Activated T-cell treated with anti-CD3 and anti-CD28 coated beads, Interleukin-2, amount 50 U/mL, for 24 hours (primary cell): ENCODE results near the gene CCDC97.
A peak's percentile ranks its signal among the peaks of the same experiment; 100 is the strongest.
"Not testable (repeated sequence)": the region's sequence is repeated elsewhere in the genome, so short reads cannot be mapped to it uniquely, and the experiment has no call there.

Experiments
- DNase-seq: peaks from one replicate; pipeline ENCODE4 v3.0.0-alpha.2; 2020
- H3K27ac Mint-ChIP-seq: 2 replicates; pipeline ENCODE4 v1.8.0; 2020; ENCODE audit warnings: mild to moderate bottlenecking, mixed read lengths
- H3K27me3 Mint-ChIP-seq: 2 replicates; pipeline ENCODE4 v1.8.0; 2020; ENCODE audit warnings: mixed read lengths
- H3K36me3 Mint-ChIP-seq: 2 replicates; pipeline ENCODE4 v1.8.0; 2020; ENCODE audit warnings: low read depth, mixed read lengths
- H3K4me1 Mint-ChIP-seq: 2 replicates; pipeline ENCODE4 v1.8.0; 2020; ENCODE audit warnings: low read depth, mixed read lengths
- H3K4me3 Mint-ChIP-seq: 2 replicates; pipeline ENCODE4 v1.8.0; 2020; ENCODE audit warnings: mild to moderate bottlenecking, moderate library complexity, mixed read lengths
- H3K9me3 Mint-ChIP-seq: 2 replicates; pipeline ENCODE4 v1.8.0; 2020; ENCODE audit warnings: mixed read lengths

CCDC97 gene

GRCh38 chr19:41288673-41289530, 21.1 kb upstream of the CCDC97 start:
- Mint-ChIP-seq H3K36me3 (peaks cover 98% of the 10 kb centered on the region), H3K9me3 (no peaks in the 10 kb centered on the region), H3K4me1 (peaks cover 5% of the 10 kb centered on the region), H3K27ac (peak overlapping the region; percentile 67), H3K27me3 (no peaks in the 10 kb centered on the region), H3K4me3 (no peak overlapping the region)
- no peak for DNase-seq

GRCh38 chr19:41289814-41290213, 20.2 kb upstream of the CCDC97 start:
- H3K9me3 Mint-ChIP-seq, DNase-seq, H3K4me3 Mint-ChIP-seq, H3K27me3 Mint-ChIP-seq: not testable (repeated sequence)
- Mint-ChIP-seq H3K4me1 (peaks cover 10% of the 10 kb centered on the region), H3K27ac (peak overlapping the region; percentile 40), H3K36me3 (peaks cover 99% of the 10 kb centered on the region)

GRCh38 chr19:41294393-41294792, 15.6 kb upstream of the CCDC97 start:
- Mint-ChIP-seq H3K27ac (peak overlapping the region; percentile 15), H3K27me3 (no peaks in the 10 kb centered on the region), H3K4me1 (peaks cover 51% of the 10 kb centered on the region), H3K9me3 (no peaks in the 10 kb centered on the region), H3K4me3 (no peak overlapping the region), H3K36me3 (peaks cover 99% of the 10 kb centered on the region)
- no peak for DNase-seq

GRCh38 chr19:41295499-41295898, 14.5 kb upstream of the CCDC97 start:
- Mint-ChIP-seq H3K36me3 (peaks cover 99% of the 10 kb centered on the region), H3K4me1 (peaks cover 62% of the 10 kb centered on the region), H3K27ac (peak overlapping the region; percentile 95), H3K9me3 (no peaks in the 10 kb centered on the region), H3K27me3 (no peaks in the 10 kb centered on the region), H3K4me3 (no peak overlapping the region)
- DNase-seq, result no peak

GRCh38 chr19:41296433-41296871, 13.5 kb upstream of the CCDC97 start:
- peaks cover 99% of the 10 kb centered on the region for H3K36me3 Mint-ChIP-seq
- DNase-seq, result no peak

GRCh38 chr19:41297628-41298347, 12.2 kb upstream of the CCDC97 start:
- Mint-ChIP-seq H3K4me1 (peaks cover 84% of the 10 kb centered on the region), H3K36me3 (peaks cover 100% of the 10 kb centered on the region), H3K9me3 (no peaks in the 10 kb centered on the region), H3K27me3 (no peaks in the 10 kb centered on the region), H3K4me3 (no peak overlapping the region), H3K27ac (peak overlapping the region; percentile 95)
- DNase-seq, result no peak

More at GRCh38 chr19:41296433-41296871, 13.5 kb upstream of the CCDC97 start:
- Mint-ChIP-seq H3K27ac (peak overlapping the region; percentile 95), H3K9me3 (no peaks in the 10 kb centered on the region), H3K4me1 (peaks cover 71% of the 10 kb centered on the region), H3K4me3 (no peak overlapping the region), H3K27me3 (no peaks in the 10 kb centered on the region)

GRCh38 chr19:41298348-41298964, 11.5 kb upstream of the CCDC97 start:
- peaks cover 100% of the 10 kb centered on the region for H3K36me3 Mint-ChIP-seq
- no peak for DNase-seq
- H3K27me3 Mint-ChIP-seq, result no peaks in the 10 kb centered on the region

GRCh38 chr19:41299046-41299754, 10.8 kb upstream of the CCDC97 start:
- Mint-ChIP-seq H3K4me3 (no peak overlapping the region), H3K27me3 (no peaks in the 10 kb centered on the region), H3K27ac (peak overlapping the region; percentile 95), H3K36me3 (peaks cover 100% of the 10 kb centered on the region), H3K4me1 (peaks cover 99% of the 10 kb centered on the region), H3K9me3 (no peaks in the 10 kb centered on the region)
- DNase-seq, result no peak

More at GRCh38 chr19:41298348-41298964, 11.5 kb upstream of the CCDC97 start:
- H3K27ac Mint-ChIP-seq, result peak overlapping the region; percentile 95
- no peaks in the 10 kb centered on the region for H3K9me3 Mint-ChIP-seq
- no peak overlapping the region for H3K4me3 Mint-ChIP-seq
- peaks cover 91% of the 10 kb centered on the region for H3K4me1 Mint-ChIP-seq

GRCh38 chr19:41299755-41300089, 10.2 kb upstream of the CCDC97 start:
- Mint-ChIP-seq H3K27me3 (no peaks in the 10 kb centered on the region), H3K36me3 (peaks cover 100% of the 10 kb centered on the region), H3K9me3 (no peaks in the 10 kb centered on the region), H3K4me1 (peaks cover 100% of the 10 kb centered on the region), H3K27ac (peak overlapping the region; percentile 95), H3K4me3 (no peak overlapping the region)
- no peak for DNase-seq

- H3K4me1 Mint-ChIP-seq, result peaks cover 100% of the 10 kb centered on the region
- H3K27me3 Mint-ChIP-seq, result no peaks in the 10 kb centered on the region
- peak overlapping the region; percentile 95 for H3K27ac Mint-ChIP-seq
- no peaks in the 10 kb centered on the region for H3K9me3 Mint-ChIP-seq
- DNase-seq, result no peak
- H3K4me3 Mint-ChIP-seq, result no peak overlapping the region
- peaks cover 100% of the 10 kb centered on the region for H3K36me3 Mint-ChIP-seq
These were observed 9.4 kb upstream of the CCDC97 start for GRCh38 chr19:41300555-41300954.

- peak overlapping the region; percentile 95 for H3K27ac Mint-ChIP-seq
- peaks cover 99% of the 10 kb centered on the region for H3K36me3 Mint-ChIP-seq
- peaks cover 99% of the 10 kb centered on the region for H3K4me1 Mint-ChIP-seq
- H3K9me3 Mint-ChIP-seq, result no peaks in the 10 kb centered on the region
- DNase-seq, result peak; percentile 83
- no peaks in the 10 kb centered on the region for H3K27me3 Mint-ChIP-seq
- peak overlapping the region; percentile 60 for H3K4me3 Mint-ChIP-seq
These were observed 7.2 kb upstream of the CCDC97 start for GRCh38 chr19:41302624-41303351.

GRCh38 chr19:41303954-41304353, 6.0 kb upstream of the CCDC97 start:
- DNase-seq, result no peak
- H3K4me1 Mint-ChIP-seq, result peaks cover 99% of the 10 kb centered on the region
- no peaks in the 10 kb centered on the region for H3K9me3 Mint-ChIP-seq
- H3K4me3 Mint-ChIP-seq, result no peak overlapping the region
- H3K36me3 Mint-ChIP-seq, result peaks cover 98% of the 10 kb centered on the region
- peak overlapping the region; percentile 95 for H3K27ac Mint-ChIP-seq
- no peaks in the 10 kb centered on the region for H3K27me3 Mint-ChIP-seq

GRCh38 chr19:41304706-41305483, 5.1 kb upstream of the CCDC97 start:
- Mint-ChIP-seq H3K27ac (peak overlapping the region; percentile 95), H3K36me3 (peaks cover 91% of the 10 kb centered on the region), H3K9me3 (no peaks in the 10 kb centered on the region), H3K4me1 (peaks cover 95% of the 10 kb centered on the region), H3K27me3 (no peaks in the 10 kb centered on the region), H3K4me3 (no peak overlapping the region)
- no peak for DNase-seq
